ENCODE measurements around the gene KIAA0753. TPM values are rescaled to one million over a fixed set of nuclear protein-coding genes. Genes with fewer than 3 reads are reported as not detected.

Gene KIAA0753
- total RNA-seq, 1 donor, result 14.4 TPM

GRCh38 chr17:6636616-6637457, 3.7 kb downstream of the KIAA0753 start:
- H3K4me3 ChIP-seq (ENCODE audit: low read depth, low read length), result no peak overlapping the region
- no peak for DNase-seq (ENCODE audit: low read depth)
- no peak for TF ChIP-seq CTCF (IDR thresholded peaks at IDR 0.05; ENCODE audit: insufficient read depth, low read length)

- no peak for TF ChIP-seq CTCF (IDR thresholded peaks at IDR 0.05; ENCODE audit: insufficient read depth, low read length)
- no peak for DNase-seq (ENCODE audit: low read depth)
- no peak overlapping the region for H3K4me3 ChIP-seq (ENCODE audit: low read depth, low read length)
These were observed 4.4 kb downstream of the KIAA0753 start for GRCh38 chr17:6636105-6636504.

DNA sequence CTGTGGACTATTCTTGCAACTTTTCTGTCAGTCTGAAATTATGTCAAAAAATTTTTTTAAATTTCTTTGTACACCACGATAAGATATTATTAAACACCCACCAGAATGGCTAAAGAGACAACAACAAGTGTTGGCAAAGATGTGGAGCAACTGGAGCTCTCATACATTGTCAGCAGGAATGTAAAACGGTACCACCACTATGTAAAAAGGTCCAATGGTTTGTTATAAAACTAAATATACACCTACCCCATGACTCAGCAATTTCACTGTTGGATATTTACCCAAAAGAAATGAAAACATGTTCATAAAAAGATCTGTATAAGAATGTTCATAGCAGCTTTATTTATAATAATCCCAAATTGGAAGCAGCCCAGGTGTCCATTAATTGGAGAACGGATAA, 7.2 kb downstream of the KIAA0753 start:
- no peak for TF ChIP-seq CTCF (IDR thresholded peaks at IDR 0.05; ENCODE audit: insufficient read depth, low read length)
- no peak for DNase-seq (ENCODE audit: low read depth)
- H3K4me3 ChIP-seq (ENCODE audit: low read depth, low read length), result no peak overlapping the region

- TF ChIP-seq CTCF (IDR thresholded peaks at IDR 0.05; ENCODE audit: insufficient read depth, low read length), result no peak
- DNase-seq (ENCODE audit: low read depth), result no peak
- H3K4me3 ChIP-seq (ENCODE audit: low read depth, low read length), result no peak overlapping the region
These were observed 8.0 kb downstream of the KIAA0753 start for GRCh38 chr17:6632530-6632929.

DNA sequence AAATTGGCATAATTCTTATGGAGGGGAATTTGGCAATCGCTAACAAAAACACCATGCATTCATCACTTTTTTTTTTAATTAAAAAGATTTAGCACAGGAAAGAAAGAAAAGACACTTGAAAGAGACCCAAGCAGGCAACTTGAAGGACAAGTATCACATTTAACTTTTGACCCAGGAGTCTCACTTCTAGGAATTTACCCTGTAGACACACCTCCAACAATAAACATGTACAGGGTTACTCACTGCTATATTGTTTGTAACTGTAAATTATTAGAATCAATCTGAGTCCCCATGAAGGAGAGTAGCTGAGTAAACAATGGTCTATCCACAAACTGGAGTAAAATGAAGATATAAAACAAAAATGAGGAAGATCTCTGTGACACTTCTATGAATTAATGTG, 10.1 kb downstream of the KIAA0753 start:
- no peak for DNase-seq (ENCODE audit: low read depth)
- no peak overlapping the region for H3K4me3 ChIP-seq (ENCODE audit: low read depth, low read length)
- TF ChIP-seq CTCF (IDR thresholded peaks at IDR 0.05; ENCODE audit: insufficient read depth, low read length), result no peak

DNA sequence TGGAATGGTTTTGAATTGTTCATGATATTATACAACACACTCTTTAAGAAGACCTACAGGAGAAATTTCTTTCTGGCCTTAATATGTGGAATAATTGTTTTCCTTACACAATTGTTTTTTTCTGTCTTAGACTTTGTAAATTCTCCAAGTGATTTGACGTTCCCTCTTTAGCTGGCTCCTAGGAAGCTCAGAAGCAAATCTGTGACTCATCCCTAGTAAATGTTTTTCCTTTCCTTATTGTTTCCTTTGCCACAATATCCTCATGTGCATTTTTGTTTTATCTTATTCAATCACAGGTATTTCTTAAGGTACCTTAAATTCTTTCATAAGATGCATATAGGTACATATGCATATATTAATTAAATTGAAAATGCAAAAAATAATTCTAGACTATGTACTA, 13.5 kb downstream of the KIAA0753 start:
- no peak for TF ChIP-seq CTCF (IDR thresholded peaks at IDR 0.05; ENCODE audit: insufficient read depth, low read length)
- H3K4me3 ChIP-seq (ENCODE audit: low read depth, low read length), result no peak overlapping the region
- DNase-seq (ENCODE audit: low read depth), result peak; percentile 27

DNA sequence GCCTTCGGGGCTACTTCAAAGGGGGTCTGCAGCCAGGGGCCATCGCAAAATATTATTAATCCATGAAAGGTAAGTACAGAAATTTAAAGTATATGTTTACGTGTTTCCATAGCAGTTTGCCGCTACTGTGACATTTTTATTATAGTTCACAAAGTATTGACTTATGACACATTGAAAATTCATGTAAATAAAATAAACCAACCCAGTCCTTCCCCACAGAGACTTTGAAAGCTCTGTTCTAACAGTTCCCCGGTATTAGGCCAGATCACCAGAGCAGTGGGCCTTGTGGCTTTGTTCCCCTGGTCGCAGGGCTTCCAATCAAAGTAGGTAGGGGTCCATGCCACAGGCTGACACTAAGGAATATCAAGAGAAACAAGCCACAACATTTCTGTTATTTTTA, 13.9 kb downstream of the KIAA0753 start:
- no peak for DNase-seq (ENCODE audit: low read depth)
- no peak overlapping the region for H3K4me3 ChIP-seq (ENCODE audit: low read depth, low read length)
- no peak for TF ChIP-seq CTCF (IDR thresholded peaks at IDR 0.05; ENCODE audit: insufficient read depth, low read length)
